HG02943 (cell line): Measurements from ENCODE around the gene SLC39A10.
"Not testable (repeated sequence)": the region's sequence is repeated elsewhere in the genome, so short reads cannot be mapped to it uniquely, and the experiment has no call there.

Experiments
- ATAC-seq: cut with Tn5 transposase; IDR thresholded peaks from one replicate; pipeline ENCODE4 v1.9.1; 2021; ENCODE audit warnings: mild to moderate bottlenecking, low read depth, moderate library complexity; ENCODE audit not compliant: unreplicated experiment

SLC39A10 gene

GRCh38 chr2:195656859-195657633 lies at the start of gene SLC39A10:
SLC39A10 (plus strand) TSS chr2:195657226; CDS start chr2:195680043, 22,817 bp downstream.
- peak; percentile 61 for ATAC-seq

- ATAC-seq, result no peak
Measured at GRCh38 chr2:195608768-195609454, 48.1 kb upstream of the SLC39A10 start.

GRCh38 chr2:195610717-195611116 lies 46.3 kb upstream of the SLC39A10 start:
- ATAC-seq, result no peak

GRCh38 chr2:195612611-195613495 lies 44.2 kb upstream of the SLC39A10 start:
- ATAC-seq, result no peak

GRCh38 chr2:195613922-195614321 lies 43.1 kb upstream of the SLC39A10 start:
- ATAC-seq, result no peak

GRCh38 chr2:195619590-195619989 lies 37.4 kb upstream of the SLC39A10 start:
- no peak for ATAC-seq

- no peak for ATAC-seq
Measured at GRCh38 chr2:195620501-195620900, 36.5 kb upstream of the SLC39A10 start.

- no peak for ATAC-seq
Measured at GRCh38 chr2:195622966-195623365, 34.1 kb upstream of the SLC39A10 start.

GRCh38 chr2:195626507-195626906 lies 30.5 kb upstream of the SLC39A10 start:
- ATAC-seq, result no peak

GRCh38 chr2:195628666-195629065 lies 28.4 kb upstream of the SLC39A10 start:
- no peak for ATAC-seq

- ATAC-seq, result no peak
Measured at GRCh38 chr2:195632856-195633572, 24.0 kb upstream of the SLC39A10 start.

- no peak for ATAC-seq
Measured at GRCh38 chr2:195633573-195633870, 23.5 kb upstream of the SLC39A10 start.

- ATAC-seq, result no peak
Measured at GRCh38 chr2:195633974-195634373, 23.1 kb upstream of the SLC39A10 start.

- ATAC-seq, result no peak
Measured at GRCh38 chr2:195636890-195637289, 20.1 kb upstream of the SLC39A10 start.

- ATAC-seq, result no peak
Measured at GRCh38 chr2:195638750-195639149, 18.3 kb upstream of the SLC39A10 start.

GRCh38 chr2:195639238-195639858 lies 17.7 kb upstream of the SLC39A10 start:
- no peak for ATAC-seq

GRCh38 chr2:195639959-195640358 lies 17.1 kb upstream of the SLC39A10 start:
- ATAC-seq, result no peak

GRCh38 chr2:195642027-195642678 lies 14.9 kb upstream of the SLC39A10 start:
- ATAC-seq, result no peak

- no peak for ATAC-seq
Measured at GRCh38 chr2:195642679-195643068, 14.4 kb upstream of the SLC39A10 start.

- not testable (repeated sequence) for ATAC-seq
Measured at GRCh38 chr2:195644708-195645107, 12.3 kb upstream of the SLC39A10 start.
